A549 (cell line): Measurements from ENCODE around the gene CASP6.

ENCODE experiments used
- RAD21 ChIP-seq, 2 experiments: fragments of >200 bp in 1 of 2; sonication (Bioruptor Twin) in 1 of 2; formaldehyde crosslinking in 1 of 2; IDR thresholded peaks in 1 of 2; conservative IDR thresholded peaks in 1 of 2; 2 replicates in 1 of 2; 3 replicates in 1 of 2; pipeline ENCODE4 v1.6.1; 2012 to 2018; ENCODE audit warnings: inconsistent platforms in 1 of 2
- TP53 ChIP-seq: fragments of 250-450 bp; sonication (Bioruptor Pico); IDR thresholded peaks from 2 replicates; pipeline ENCODE4 v1.5.0; 2021; ENCODE audit warnings: mild to moderate bottlenecking, moderate library complexity

- TF ChIP-seq RAD21 (conservative IDR thresholded peaks at IDR 0.05 in 1 of 2, IDR thresholded peaks at IDR 0.05 in 1 of 2) (no peak), TP53 (no peak)
Measured at GRCh38 chr4:109746728-109747127, 43.5 kb upstream of the CASP6 start.
